ENCODE results near the gene SLC30A2. TPM values are rescaled to one million over a fixed set of nuclear protein-coding genes. Genes with fewer than 3 reads are reported as not detected.

The SLC30A2 gene
- total and polyA plus RNA-seq, 10 of the 15 experiments (the other 5 are each of a cell fraction or from before 2014, with no cell fraction given) = 0.13 TPM; not detected in 9

- H3K27ac ChIP-seq (ENCODE audit: control insufficient read depth, insufficient read depth) = no peak within 1 kb of the TSS
- DNase-seq (ENCODE audit: low read depth, low spot score) (no peak), FAIRE-seq (no peak), ATAC-seq (no peak)
- intact Hi-C loops (cut with micrococcal nuclease; ENCODE audit: unreplicated experiment) (no loop called here), in situ Hi-C loops (cut with MboI) (no loop called here)
- H3K36me3 ChIP-seq (ENCODE audit: control insufficient read depth in 2 of 2, insufficient read depth in 2 of 2, low read length in 1 of 2) = no peaks in the 10 kb centered on the region
- ChIA-PET RAD21 (ENCODE audit: unreplicated experiment) (no interaction called here), CTCF (interaction anchor here (1.1 kb wide), 1 partner anchor 13 kb away, joined by 4 read pairs; no protein-coding TSS in a partner anchor), SMC1A (ENCODE audit: uncharacterized antibody, unreplicated experiment) (interaction anchor here (0.6 kb wide), 1 partner anchor 1607 kb away, joined by 3 read pairs; no protein-coding TSS in a partner anchor), POLR2A (no interaction called here)
- H2AFZ ChIP-seq (ENCODE audit: control insufficient read depth, low read depth, low read length) = no peak within 1 kb of the TSS
- BruUV-seq (replicated peaks) = no TSS peak
- no peak within 1 kb of the TSS for H3K9ac ChIP-seq (ENCODE audit: control insufficient read depth, insufficient read depth, low read length)
- no peak within 1 kb of the TSS for H3K4me3 ChIP-seq
- H3K79me2 ChIP-seq (ENCODE audit: control insufficient read depth, insufficient read depth, low read length) = no peaks in the 10 kb centered on the region
- no peaks in the 10 kb centered on the region; a peak in 3 of 4 replicates for H3K27me3 ChIP-seq (replicated peaks in 1 of 2; ENCODE audit: control insufficient read depth in 2 of 2, insufficient read depth in 2 of 2, low read length in 1 of 2)
- no peak within 1 kb of the TSS for H3K4me2 ChIP-seq (ENCODE audit: control insufficient read depth, insufficient read depth)
- 24% methylated on average over 15 of the region's 15 CpGs for WGBS (ENCODE audit: insufficient coverage, insufficient replicate concordance, low lambda C conversion rate, missing lambda C conversion rate)
- H4K20me1 ChIP-seq (ENCODE audit: control insufficient read depth, insufficient read depth) = no peaks in the 10 kb centered on the region
- H3K9me3 ChIP-seq (replicated peaks; ENCODE audit: control insufficient read depth, insufficient read depth, low read length) = no peaks in the 10 kb centered on the region
- H3K4me1 ChIP-seq (ENCODE audit: control insufficient read depth, insufficient read depth, low read length) = peaks cover 4% of the 10 kb centered on the region; the same call in 1 of the 2 replicates
- TF ChIP-seq STAT1 (conservative IDR thresholded peaks at IDR 0.05) (no peak), RELA (IDR thresholded peaks at IDR 0.05; ENCODE audit: borderline replicate concordance, partially characterized antibody) (no peak), BCL3 (IDR thresholded peaks at IDR 0.05; ENCODE audit: borderline replicate concordance, insufficient read depth, low read depth, low read length, poor library complexity, severe bottlenecking) (no peak), PML (IDR thresholded peaks at IDR 0.05; ENCODE audit: low read length) (no peak), MLLT1 (IDR thresholded peaks at IDR 0.05) (no peak), RAD51 (IDR thresholded peaks at IDR 0.05) (no peak), E2F8 (IDR thresholded peaks at IDR 0.05; ENCODE audit: low read depth, partially characterized antibody) (no peak), BMI1 (IDR thresholded peaks at IDR 0.05; ENCODE audit: borderline replicate concordance) (no peak), MAX (IDR thresholded peaks at IDR 0.05; ENCODE audit: low read depth, low read length) (no peak), NBN (IDR thresholded peaks at IDR 0.05) (no peak), ETV6 (conservative IDR thresholded peaks at IDR 0.05 in 1 of 2, IDR thresholded peaks at IDR 0.05 in 1 of 2; ENCODE audit: borderline replicate concordance in 1 of 2, low read depth in 1 of 2) (no peak), IRF3 (IDR thresholded peaks at IDR 0.05) (no peak), ELK1 (IDR thresholded peaks at IDR 0.05; ENCODE audit: low read depth, low read length) (no peak), EED (IDR thresholded peaks at IDR 0.05; ENCODE audit: low read depth) (no peak), SUZ12 (IDR thresholded peaks at IDR 0.05; ENCODE audit: unreplicated experiment) (no peak)
Measured at GRCh38 chr1:26021647-26022403, 24.1 kb downstream of the SLC30A2 start, which contains the start of gene EXTL1. Gene EXTL1, plus strand, starts transcription at chr1:26021775. Its CDS starts 872 bp downstream, at chr1:26022647.
